H1 (cell line): Measurements from ENCODE around the gene MAGEB2.

Experiments used
- CHD1 ChIP-seq: IDR thresholded peaks from 2 replicates; pipeline ENCODE4 v1.6.1; 2012; ENCODE audit warnings: low read depth, low read length, improper control_type of control experiment
- CREB1 ChIP-seq: IDR thresholded peaks from 2 replicates; pipeline ENCODE4 v1.6.1; 2012; ENCODE audit warnings: inconsistent platforms
- CTCF ChIP-seq, 3 experiments: IDR thresholded peaks; 1 replicate in 2 of 3; 2 replicates in 1 of 3; pipeline versions ENCODE4 v1.5.1 to v1.6.1; 2011; ENCODE audit warnings: low read length in 3 of 3, mild to moderate bottlenecking in 3 of 3, inconsistent platforms in 2 of 3, low read depth in 1 of 3, moderate library complexity in 1 of 3; ENCODE audit not compliant: insufficient read depth in 1 of 3; ENCODE audit errors: control extremely low read depth in 1 of 3
- FOSL1 ChIP-seq: IDR thresholded peaks from 2 replicates; pipeline ENCODE4 v1.6.1; 2011; ENCODE audit warnings: mild to moderate bottlenecking, low read depth, low read length, moderate library complexity; ENCODE audit not compliant: insufficient read depth
- GABPA ChIP-seq: IDR thresholded peaks from 2 replicates; pipeline ENCODE4 v1.6.1; 2011; ENCODE audit warnings: mild to moderate bottlenecking, low read length, moderate library complexity, borderline replicate concordance; ENCODE audit not compliant: insufficient read depth
- GTF2F1 ChIP-seq: IDR thresholded peaks from 2 replicates; pipeline ENCODE4 v1.6.1; 2012; ENCODE audit warnings: low read depth, low read length, improper control_type of control experiment, borderline replicate concordance
- KDM1A ChIP-seq: fragments of 200-600, 300-600 bp; sonication (generic); IDR thresholded peaks from 2 replicates; pipeline ENCODE4 v1.7.1; 2016; ENCODE audit warnings: mild to moderate bottlenecking, low read length, borderline replicate concordance
- POLR2A ChIP-seq, 2 experiments: IDR thresholded peaks; 1 replicate in 1 of 2; 2 replicates in 1 of 2; pipeline ENCODE4 v1.6.1; 2011; ENCODE audit warnings: low read depth in 2 of 2, low read length in 2 of 2, mild to moderate bottlenecking in 2 of 2; ENCODE audit errors: control extremely low read depth in 1 of 2
- POLR2AphosphoS5 ChIP-seq: IDR thresholded peaks from 2 replicates; pipeline ENCODE4 v1.6.1; 2011; ENCODE audit warnings: low read depth, low read length
- SIRT6 ChIP-seq: IDR thresholded peaks from one replicate; pipeline ENCODE4 v1.7.1; 2012; ENCODE audit warnings: low read length, inconsistent platforms
- TCF12 ChIP-seq: IDR thresholded peaks from 2 replicates; pipeline ENCODE4 v1.6.1; 2011; ENCODE audit warnings: low read depth, mild to moderate bottlenecking, low read length

GRCh38 chrX:30219372-30219771, 4.0 kb downstream of the MAGEB2 start:
- TF ChIP-seq CREB1 (no peak), CTCF (IDR thresholded peaks at IDR 0.05; ENCODE audit: control extremely low read depth in 1 of 3, insufficient read depth in 1 of 3, low read depth in 1 of 3, low read length in 3 of 3) (no peak), POLR2AphosphoS5 (no peak), TCF12 (no peak), KDM1A (no peak), CHD1 (no peak), FOSL1 (no peak), GTF2F1 (no peak), GABPA (no peak), POLR2A (IDR thresholded peaks at IDR 0.05; ENCODE audit: control extremely low read depth in 1 of 2, low read depth in 2 of 2, low read length in 2 of 2) (no peak), SIRT6 (no peak)
